Upper lobe of left lung (tissue), 6 donors: ENCODE data around the gene TYW3. TPM values are rescaled to one million over a fixed set of nuclear protein-coding genes. Genes with fewer than 3 reads are reported as not detected.

Source experiments
- ATAC-seq, 2 donors: fragments of 200-7000 bp; cut with Tn5 transposase; one replicate each; pipeline ENCODE4 v1.9.1; 2022; ENCODE audit warnings: mild to moderate bottlenecking in 2 of 2, moderate library complexity in 2 of 2; ENCODE audit not compliant: low FRiP score in 2 of 2
- DNase-seq, 2 donors: peaks; one replicate each; pipeline ENCODE4 v3.0.0-alpha.2; 2019 to 2020
- H3K27ac ChIP-seq, 4 donors: fragments of 200-600 bp; sonication (generic); one replicate each; pipeline ENCODE4 v1.5.1; 2016 to 2019
- H3K27me3 ChIP-seq, 4 donors: fragments of 200-600 bp; sonication (generic); one replicate each; pipeline ENCODE4 v1.5.1; 2017 to 2019
- H3K36me3 ChIP-seq, 4 donors: fragments of 200-600 bp; sonication (generic); one replicate each; pipeline ENCODE4 v1.5.1; 2016 to 2019
- H3K4me1 ChIP-seq, 4 donors: fragments of 200-600 bp; sonication (generic); one replicate each; pipeline ENCODE4 v1.5.1; 2018 to 2019
- H3K4me3 ChIP-seq, 4 donors: fragments of 200-600 bp; sonication (generic); one replicate each; pipeline ENCODE4 v1.5.1; 2017 to 2019; ENCODE audit warnings: mild to moderate bottlenecking in 2 of 4, moderate library complexity in 1 of 4
- H3K9me3 ChIP-seq, 4 donors: fragments of 200-600 bp; sonication (generic); one replicate each; pipeline ENCODE4 v1.5.1; 2018 to 2019
- CTCF ChIP-seq, 6 experiments: fragments of 450-650 bp in 4 of 6; fragments of 200-600 bp in 2 of 6; sonication (generic) in 2 of 6; IDR thresholded peaks; one replicate each; pipeline ENCODE4 v1.5.1; 2016 to 2019; ENCODE audit warnings: antibody characterized with exemption in 6 of 6
- EP300 ChIP-seq, 4 donors: sonication (generic); formaldehyde crosslinking; IDR thresholded peaks; one replicate each; pipeline ENCODE4 v1.5.1; 2017; ENCODE audit warnings: antibody characterized with exemption in 4 of 4, control low read depth in 2 of 4
- POLR2A ChIP-seq, 4 donors: fragments of 450-650 bp; IDR thresholded peaks; one replicate each; pipeline ENCODE4 v1.5.1; 2016 to 2017; ENCODE audit warnings: antibody characterized with exemption in 4 of 4, mild to moderate bottlenecking in 2 of 4
- POLR2AphosphoS5 ChIP-seq, 2 donors: sonication (generic); formaldehyde crosslinking; IDR thresholded peaks; one replicate each; pipeline ENCODE4 v1.5.1; 2017; ENCODE audit warnings: antibody characterized with exemption in 2 of 2
- WGBS, 2 donors: methylation state at CpG; one replicate each; pipeline ENCODE4 v1.1.5; 2017 to 2018; 5-methylcytosine and 5-hydroxymethylcytosine counted together
- total RNA-seq, 6 donors: library from RNA; depleted of rRNA in 4 of 6; stranded (reverse); fragments of >200 nt in 4 of 6; gene quantifications; one replicate each; pipeline versions ENCODE4 v1.1.0 to v1.2.1, GENCODE V29; 2016 to 2021
- donor health status: DM: no; HTN: no; CAD: no; lungs with moderate emphysema.
- donor health status: DM: no; HTN: yes; CAD: no; lungs with severe emphysema.

TYW3 gene
- total RNA-seq, 6 donors from 2014 or later, result 3.1 to 18.0 (median 14.2) TPM

- no peak for TF ChIP-seq EP300 (IDR thresholded peaks at IDR 0.05)
- no peak for TF ChIP-seq POLR2AphosphoS5 (IDR thresholded peaks at IDR 0.05)
- no peak for ATAC-seq
- Histone ChIP-seq H3K27me3 (no peaks in the 10 kb centered on the region), H3K36me3 (no peaks in the 10 kb centered on the region), H3K27ac (no peak overlapping the region), H3K9me3 (no peaks in the 10 kb centered on the region), H3K4me1 (no peaks in the 10 kb centered on the region), H3K4me3 (no peak overlapping the region)
- 45 to 58% methylated on average over 2 of the region's 2 CpGs for WGBS, 2 donors
- no peak for DNase-seq
These were observed 58.5 kb downstream of the TYW3 start for GRCh38 chr1:74791491-74791890.

- Histone ChIP-seq H3K4me1 (no peaks in the 10 kb centered on the region), H3K27ac (no peak overlapping the region), H3K36me3 (no peaks in the 10 kb centered on the region), H3K9me3 (peaks cover 0 to 3% (median 0%) of the 10 kb centered on the region in 4 donors), H3K27me3 (no peaks in the 10 kb centered on the region), H3K4me3 (no peak overlapping the region)
- DNase-seq (no peak), ATAC-seq (no peak)
- no peak for TF ChIP-seq EP300 (IDR thresholded peaks at IDR 0.05)
These were observed 66.2 kb downstream of the TYW3 start for GRCh38 chr1:74799119-74799657.

GRCh38 chr1:74811436-74812179, 78.7 kb downstream of the TYW3 start:
- H3K4me3 ChIP-seq, result no peak overlapping the region
- H3K36me3 ChIP-seq, result no peaks in the 10 kb centered on the region
- DNase-seq (no peak), ATAC-seq (no peak)
- H3K27me3 ChIP-seq, result no peaks in the 10 kb centered on the region
- H3K9me3 ChIP-seq, result no peaks in the 10 kb centered on the region
- WGBS, 2 donors, result 70 to 72% methylated on average over 9 of the region's 9 CpGs
- H3K4me1 ChIP-seq, result no peaks in the 10 kb centered on the region
- no peak for TF ChIP-seq EP300 (IDR thresholded peaks at IDR 0.05)
- no peak for TF ChIP-seq POLR2AphosphoS5 (IDR thresholded peaks at IDR 0.05)
- no peak for TF ChIP-seq CTCF (IDR thresholded peaks at IDR 0.05)
- no peak for TF ChIP-seq POLR2A (IDR thresholded peaks at IDR 0.05)
- no peak overlapping the region for H3K27ac ChIP-seq

GRCh38 chr1:74812180-74812541, 79.2 kb downstream of the TYW3 start:
- no peak for ATAC-seq
- 45 to 53% methylated on average over 1 of the region's 1 CpG for WGBS, 2 donors

More at GRCh38 chr1:74812180-74812541, 79.2 kb downstream of the TYW3 start:
- Histone ChIP-seq H3K27ac (no peak overlapping the region), H3K27me3 (no peaks in the 10 kb centered on the region), H3K9me3 (no peaks in the 10 kb centered on the region), H3K4me3 (no peak overlapping the region), H3K36me3 (no peaks in the 10 kb centered on the region), H3K4me1 (no peaks in the 10 kb centered on the region)
- TF ChIP-seq POLR2AphosphoS5 (IDR thresholded peaks at IDR 0.05) (no peak), CTCF (IDR thresholded peaks at IDR 0.05) (no peak)
- no peak for DNase-seq

Other genes with a start within 250 kb of the TYW3 start
- gene LRRC53, start 220.5 kb upstream of the TYW3 start, total RNA-seq, result not detected
- gene ERICH3, start 59.4 kb upstream of the TYW3 start, total RNA-seq, result 10 to 100 TPM in 2 of 6 donors, 1 to 10 TPM in 3, under 1 TPM in 1; 0.23 to 37.5 (median 3.7) TPM
- gene CRYZ, start 102 bp upstream of the TYW3 start, total RNA-seq, result 10 to 100 TPM; 11.5 to 43.2 (median 34.6) TPM